ENCODE measurements around the gene ABHD2.
A peak's percentile ranks its signal among the peaks of the same experiment; 100 is the strongest.
"Not testable (repeated sequence)": the region's sequence is repeated elsewhere in the genome, so short reads cannot be mapped to it uniquely, and the experiment has no call there.

Gene ABHD2

DNA sequence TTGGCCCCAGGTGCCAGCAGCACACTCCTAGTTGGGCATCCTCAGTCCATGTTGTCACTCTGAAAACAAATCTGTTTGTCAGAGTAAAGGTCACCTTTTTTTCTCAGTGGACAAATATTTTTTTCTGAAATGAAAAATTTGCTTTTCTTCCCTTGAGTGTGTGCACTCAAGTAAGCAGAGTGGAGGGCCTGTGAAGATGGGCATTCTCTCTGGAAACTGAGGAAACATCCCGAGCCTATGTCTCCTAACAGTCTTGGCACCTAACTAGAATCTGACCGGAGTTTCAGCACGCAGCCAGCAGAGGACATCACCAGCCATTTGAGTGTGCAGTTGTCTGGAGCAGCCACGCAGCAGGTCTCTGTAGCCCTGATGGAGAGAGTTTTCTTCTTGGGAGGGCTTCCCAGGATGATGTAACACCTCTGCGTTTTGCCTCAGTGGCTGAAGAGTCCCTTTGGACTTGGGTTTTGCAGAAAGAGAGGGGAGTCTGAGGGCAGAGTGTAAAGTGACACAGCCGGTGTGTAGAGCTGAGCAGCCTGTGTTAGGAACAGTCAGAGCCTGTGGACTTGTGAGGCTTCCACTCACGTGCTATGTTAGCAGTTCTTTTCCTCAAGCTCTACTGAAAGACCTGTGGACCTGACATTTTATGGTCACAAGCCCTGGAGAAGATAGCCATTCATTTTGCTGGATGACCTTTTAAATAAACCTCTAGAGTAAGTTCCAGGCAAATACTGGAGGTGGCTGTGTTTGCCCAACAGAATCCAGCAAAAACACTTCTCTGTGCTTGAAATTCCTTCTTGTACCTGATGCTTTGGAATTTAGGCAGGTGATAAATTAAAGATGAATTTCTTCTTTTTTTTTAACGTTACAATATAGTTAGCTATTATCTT lies 51.6 kb downstream of the ABHD2 start:
- no peak for DNase-seq

DNA sequence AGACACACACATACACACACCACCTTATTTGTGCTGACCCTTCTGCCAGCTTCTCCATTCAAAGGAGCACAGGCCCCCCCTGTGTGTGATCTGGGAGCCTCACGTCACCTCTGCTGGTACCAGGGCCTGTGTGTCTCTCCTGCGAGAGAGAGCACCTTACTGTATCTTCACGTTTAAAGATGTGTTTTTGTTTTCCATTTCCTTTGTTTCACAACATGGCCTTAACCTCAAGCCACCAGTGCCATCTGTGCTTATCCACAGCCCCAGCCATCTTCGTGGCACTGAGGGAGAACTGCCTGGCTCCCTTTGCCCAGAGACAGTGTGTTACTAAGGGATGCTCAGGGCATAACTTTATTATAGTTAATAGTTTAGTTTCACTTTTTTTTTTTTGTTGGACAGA lies 52.3 kb downstream of the ABHD2 start:
- no peak for DNase-seq

GRCh38 chr15:89141159-89141558 lies 52.9 kb downstream of the ABHD2 start:
- DNase-seq: not testable (repeated sequence)

GRCh38 chr15:89141885-89142284 lies 53.6 kb downstream of the ABHD2 start:
- DNase-seq: no peak

- DNase-seq: no peak
Observed at GRCh38 chr15:89142423-89142822, 54.2 kb downstream of the ABHD2 start.

GRCh38 chr15:89143503-89144162 lies 55.4 kb downstream of the ABHD2 start:
- DNase-seq: peak; percentile 46 to 88 (median 68)

GRCh38 chr15:89144491-89144890 lies 56.2 kb downstream of the ABHD2 start:
- DNase-seq: peak; percentile 29 to 59 (median 42)

- no peak for DNase-seq
Observed at GRCh38 chr15:89146366-89146765, 58.1 kb downstream of the ABHD2 start.

DNA sequence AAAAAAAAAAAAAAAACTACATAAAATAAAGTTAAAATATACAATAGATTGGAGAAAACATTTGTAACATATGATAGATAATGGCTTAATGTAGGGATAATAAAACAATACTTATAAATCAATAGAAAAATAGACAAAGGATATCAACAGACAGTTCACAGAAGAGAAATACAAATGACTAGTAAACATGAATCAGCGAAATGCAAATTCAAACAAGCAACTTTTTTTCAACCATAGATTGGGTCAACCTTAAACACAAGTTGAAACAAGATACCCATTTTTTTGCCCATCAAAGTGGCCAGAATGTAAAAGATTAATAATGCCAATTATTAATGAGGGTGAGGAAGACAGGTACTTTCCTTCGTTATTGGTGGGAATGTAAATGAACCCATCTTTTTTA lies 59.9 kb downstream of the ABHD2 start:
- no peak for DNase-seq

DNA sequence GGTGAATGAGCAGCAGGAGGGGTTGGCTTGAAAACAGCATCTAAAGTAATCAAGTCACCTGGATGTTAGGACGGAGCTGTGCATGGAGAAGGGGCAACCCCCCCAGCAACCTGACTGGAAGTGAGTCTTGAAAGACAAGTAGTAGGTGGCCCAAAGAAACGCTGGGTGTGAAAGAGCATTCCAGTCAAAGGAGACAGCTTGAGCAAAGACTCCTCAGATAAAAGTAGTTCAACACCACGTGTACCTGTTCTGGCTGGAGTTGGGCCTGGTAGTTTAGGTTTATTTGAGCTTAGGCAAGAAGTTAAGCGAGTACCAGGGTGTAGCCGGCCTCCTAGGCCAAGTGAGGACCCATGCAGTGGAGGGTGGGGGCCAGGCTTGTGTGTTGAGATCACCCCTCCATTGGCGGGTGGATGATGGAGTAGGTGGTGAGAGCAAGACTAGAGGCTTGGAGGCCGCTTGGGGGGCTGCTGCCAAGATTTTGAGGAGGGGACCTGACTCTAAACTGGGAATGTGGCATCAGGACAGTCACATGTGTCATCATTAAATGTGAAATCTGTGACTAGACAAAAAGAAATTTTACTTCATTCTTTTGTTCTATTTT lies 61.3 kb downstream of the ABHD2 start:
- DNase-seq: no peak

DNA sequence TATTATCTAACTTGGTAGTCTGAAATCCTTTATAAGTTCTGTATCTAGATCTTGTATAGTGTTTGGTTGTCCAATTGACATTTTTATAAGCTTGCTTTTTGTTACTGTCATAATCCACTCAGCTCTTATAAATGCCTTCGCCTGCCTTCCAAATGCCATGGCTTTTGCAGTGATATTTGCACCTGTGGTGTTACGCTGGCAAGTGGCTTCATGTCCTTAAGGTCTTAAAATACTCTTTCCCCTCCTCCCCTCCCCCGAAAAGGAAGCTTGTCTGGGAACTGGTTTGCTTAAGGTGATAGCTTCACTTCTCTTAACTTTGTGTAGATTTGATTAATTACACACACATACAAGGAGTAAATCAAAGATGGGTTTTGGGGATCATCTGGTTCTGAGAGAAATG lies 62.0 kb downstream of the ABHD2 start:
- DNase-seq: no peak

- DNase-seq: peak; percentile 50 to 73 (median 62)
Observed at GRCh38 chr15:89150762-89151664, 62.8 kb downstream of the ABHD2 start.

DNA sequence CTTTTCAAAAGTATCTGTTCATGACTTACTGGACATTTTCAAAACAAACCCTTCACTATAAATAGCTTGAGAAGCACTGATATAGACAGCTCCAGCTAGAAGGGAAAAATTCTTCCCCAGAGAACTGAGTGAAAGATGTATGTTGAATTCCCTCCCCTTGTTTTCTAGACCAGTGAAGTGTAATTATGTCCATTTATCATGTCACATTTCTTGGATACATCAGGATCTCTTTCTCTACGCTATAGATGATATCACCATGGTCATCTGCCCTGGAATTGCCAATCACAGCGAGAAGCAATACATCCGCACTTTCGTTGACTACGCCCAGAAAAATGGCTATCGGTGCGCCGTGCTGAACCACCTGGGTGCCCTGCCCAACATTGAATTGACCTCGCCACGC lies 66.9 kb downstream of the ABHD2 start:
- DNase-seq: no peak

- no peak for DNase-seq
Observed at GRCh38 chr15:89155656-89156055, 67.4 kb downstream of the ABHD2 start.

GRCh38 chr15:89157061-89157460 lies 68.8 kb downstream of the ABHD2 start:
- DNase-seq: no peak

DNA sequence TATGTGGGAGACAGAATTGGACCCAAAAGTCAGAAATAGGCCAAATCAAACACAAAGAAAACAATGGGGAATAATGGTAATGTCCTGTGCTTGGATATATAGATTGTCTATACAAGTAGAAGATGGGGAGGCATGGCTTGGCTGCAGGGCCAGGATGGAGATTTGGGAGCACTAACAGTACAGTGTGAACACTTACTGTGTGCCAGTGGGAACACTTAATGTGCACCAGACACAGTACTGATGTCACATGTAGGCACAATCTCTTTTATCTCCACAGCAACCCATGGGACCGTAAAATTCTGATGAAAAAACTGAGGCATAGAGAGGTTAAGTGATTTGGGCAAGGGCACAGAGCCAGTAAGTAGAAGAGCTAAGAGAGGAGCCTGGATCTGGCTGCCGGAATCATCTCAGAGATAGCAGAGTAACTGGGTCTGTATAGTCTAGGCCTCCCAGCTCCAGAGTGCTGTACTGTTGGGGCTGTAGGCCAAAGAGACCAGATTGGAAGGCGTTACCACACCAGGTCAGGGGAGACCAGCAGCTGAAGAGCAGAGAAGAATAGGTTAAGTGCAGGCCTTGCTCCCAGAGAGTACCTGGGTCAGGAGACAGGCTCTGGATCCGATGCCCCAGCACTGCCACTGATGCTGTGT lies 69.8 kb downstream of the ABHD2 start:
- DNase-seq: no peak

GRCh38 chr15:89161666-89162065 lies 73.4 kb downstream of the ABHD2 start:
- DNase-seq: no peak

DNA sequence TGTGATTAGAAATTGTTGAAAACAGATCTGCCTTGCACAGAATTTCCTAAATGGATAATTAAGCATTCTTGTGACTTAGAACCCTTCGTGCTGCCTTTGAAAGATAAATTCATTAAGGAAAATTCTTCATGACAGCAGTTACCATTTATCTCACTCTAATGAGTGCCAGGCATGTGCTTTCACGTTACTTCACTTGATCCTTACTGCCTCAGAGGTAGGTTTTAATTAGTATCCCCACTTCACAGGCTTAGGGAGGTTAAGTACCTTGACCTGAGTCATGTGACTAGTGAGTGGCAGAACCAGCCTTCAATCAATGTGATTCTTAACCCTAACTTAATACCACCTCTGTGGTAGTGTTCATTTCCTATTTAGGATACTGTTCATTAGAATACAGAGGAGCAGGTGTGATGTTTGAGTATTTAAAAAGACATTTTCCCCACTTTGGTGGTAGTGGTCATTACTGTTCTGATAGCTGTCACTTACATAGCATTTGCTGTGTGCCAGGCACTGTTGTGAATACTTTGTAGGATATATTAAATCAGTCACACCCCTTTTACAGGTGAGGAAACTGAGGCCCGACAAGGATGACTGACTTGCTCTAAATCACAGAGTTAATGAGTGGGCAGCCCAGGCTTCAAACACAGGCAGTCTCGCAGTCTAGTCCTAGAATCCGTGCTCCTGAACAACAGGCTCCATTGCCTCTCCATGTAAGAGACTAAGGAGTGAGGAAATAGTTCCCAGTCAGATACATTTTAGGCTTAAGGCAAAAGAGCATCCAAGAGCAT lies 75.2 kb downstream of the ABHD2 start:
- DNase-seq: no peak

GRCh38 chr15:89164712-89165211 lies 76.5 kb downstream of the ABHD2 start:
- DNase-seq: no peak

DNA sequence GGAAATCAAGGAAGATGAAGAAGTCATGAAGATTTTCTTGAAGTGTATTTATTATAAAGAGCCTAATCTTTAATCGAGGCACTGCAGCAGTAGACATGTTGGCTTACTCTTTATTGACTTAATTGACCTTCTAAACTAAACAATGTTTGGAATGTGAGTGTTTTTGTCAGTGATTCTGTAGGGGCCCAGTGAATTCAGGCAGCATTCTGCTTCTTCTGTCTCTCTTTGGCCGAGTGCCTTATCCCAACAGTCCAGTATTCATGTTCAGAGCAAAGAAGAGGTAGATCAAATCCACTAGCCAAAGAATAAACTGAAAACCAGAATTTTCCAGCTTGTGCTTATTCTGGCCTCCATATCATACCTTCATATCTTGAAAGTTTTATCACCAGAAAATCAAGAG lies 77.4 kb downstream of the ABHD2 start:
- DNase-seq: no peak

Measured in suppressor macrophage (primary cell).